HG02588 (cell line): Measurements from ENCODE around the gene CEP192.
"Not testable (repeated sequence)": the region's sequence is repeated elsewhere in the genome, so short reads cannot be mapped to it uniquely, and the experiment has no call there.

Experiments used
- ATAC-seq: cut with Tn5 transposase; IDR thresholded peaks from one replicate; pipeline ENCODE4 v1.9.1; 2021; ENCODE audit warnings: mild to moderate bottlenecking, moderate library complexity; ENCODE audit not compliant: unreplicated experiment

CEP192 gene

DNA sequence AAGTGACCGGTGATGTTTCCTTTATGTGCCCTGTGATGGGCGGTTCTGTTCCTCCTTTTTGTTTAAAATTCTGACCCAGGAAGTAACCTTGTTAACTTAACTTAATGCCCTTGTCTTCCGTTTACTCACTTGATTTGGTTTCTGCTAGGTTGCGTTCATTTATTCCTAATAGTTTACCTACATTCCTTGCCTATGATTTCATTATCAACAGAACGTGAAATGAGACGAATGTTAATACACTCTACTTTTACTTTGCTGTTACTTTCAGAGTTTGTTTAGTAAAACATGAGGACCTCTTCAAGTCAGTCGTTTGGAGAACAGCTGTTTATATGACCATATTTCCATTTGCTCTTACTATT is 638 bp downstream of the CEP192 start:
- no peak for ATAC-seq

GRCh38 chr18:12993439-12993838 is 2.3 kb downstream of the CEP192 start:
- ATAC-seq, result no peak

- no peak for ATAC-seq
These were observed 4.3 kb downstream of the CEP192 start for GRCh38 chr18:12995424-12995823.

DNA sequence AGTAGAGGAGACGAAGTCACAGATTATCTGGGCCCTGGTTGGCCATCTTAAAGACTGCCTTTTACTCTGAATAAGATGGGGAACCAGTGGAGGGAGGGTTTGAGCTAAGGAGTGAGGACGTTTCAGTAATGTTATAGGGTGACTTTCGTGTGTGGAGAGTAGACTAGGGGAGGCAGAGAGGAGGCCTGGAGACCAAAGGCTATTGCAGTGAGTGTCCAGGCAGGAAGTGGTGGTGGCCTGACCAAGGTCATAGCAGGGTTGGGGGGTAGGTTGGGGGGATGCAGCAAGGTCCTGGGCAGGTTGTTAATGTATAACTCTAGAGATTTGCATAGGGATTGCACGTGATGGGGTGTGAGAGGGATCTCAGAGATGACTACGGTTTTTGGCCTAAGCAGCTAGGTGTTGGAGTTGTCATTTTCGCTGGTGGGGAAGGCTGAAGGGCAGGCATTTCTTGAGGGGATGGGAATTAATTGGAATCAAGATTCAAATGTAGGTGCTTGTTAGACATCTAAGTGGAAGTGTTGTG is 4.9 kb downstream of the CEP192 start:
- no peak for ATAC-seq

GRCh38 chr18:12996661-12997292 is 5.6 kb downstream of the CEP192 start:
- no peak for ATAC-seq

DNA sequence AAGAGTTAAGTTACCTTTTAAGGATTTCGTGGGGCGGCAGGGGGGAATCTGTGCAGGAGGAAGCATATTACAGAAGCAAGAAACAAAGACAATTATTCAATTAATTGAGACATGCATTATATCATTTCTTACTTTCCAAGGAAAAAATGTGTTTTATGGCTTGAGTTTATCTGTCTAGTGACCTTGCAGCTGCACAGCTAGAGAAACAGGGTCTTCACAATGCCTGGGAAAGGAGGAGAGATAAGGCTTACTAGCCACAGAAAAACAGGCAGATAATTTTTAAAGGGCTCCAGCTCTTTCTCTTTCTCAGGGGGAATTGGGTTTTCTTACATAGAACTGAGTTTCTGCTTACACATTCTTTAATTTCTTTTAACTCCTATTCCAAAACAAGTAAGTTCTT is 6.2 kb downstream of the CEP192 start:
- not testable (repeated sequence) for ATAC-seq

DNA sequence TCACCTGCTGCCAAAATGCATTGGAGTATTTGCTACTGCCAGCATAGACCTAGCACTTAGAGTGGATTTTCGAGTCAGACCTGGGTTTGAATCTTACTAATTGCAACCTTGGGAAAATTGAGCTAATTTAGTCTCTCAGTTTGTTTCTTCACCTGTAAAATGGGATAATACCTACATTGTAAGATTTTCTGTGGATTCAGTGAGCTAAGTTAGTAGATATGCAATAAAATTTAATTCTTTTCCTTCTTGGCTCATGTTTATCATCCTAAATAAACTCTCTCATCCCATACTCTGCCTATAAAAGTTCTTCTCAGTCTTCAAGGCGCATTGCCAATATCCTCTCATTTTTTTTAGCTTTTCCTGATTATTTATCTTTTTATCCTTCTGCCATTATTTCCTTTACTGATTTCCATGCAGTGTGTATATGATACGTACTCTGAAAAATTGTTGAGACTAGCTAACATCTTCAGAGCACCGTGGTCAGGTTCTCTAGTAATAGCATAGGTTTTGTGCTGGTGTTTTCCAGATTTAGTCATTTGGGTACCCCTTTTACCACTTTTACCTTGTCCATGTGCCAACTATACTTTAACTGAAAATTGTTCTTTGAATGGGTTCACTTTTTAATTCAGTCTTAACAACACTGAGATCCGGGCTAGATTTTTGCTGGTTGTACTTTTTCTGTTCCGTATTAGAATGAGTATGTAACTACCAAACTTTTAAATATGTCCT is 7.3 kb downstream of the CEP192 start:
- peak; percentile 54 for ATAC-seq

DNA sequence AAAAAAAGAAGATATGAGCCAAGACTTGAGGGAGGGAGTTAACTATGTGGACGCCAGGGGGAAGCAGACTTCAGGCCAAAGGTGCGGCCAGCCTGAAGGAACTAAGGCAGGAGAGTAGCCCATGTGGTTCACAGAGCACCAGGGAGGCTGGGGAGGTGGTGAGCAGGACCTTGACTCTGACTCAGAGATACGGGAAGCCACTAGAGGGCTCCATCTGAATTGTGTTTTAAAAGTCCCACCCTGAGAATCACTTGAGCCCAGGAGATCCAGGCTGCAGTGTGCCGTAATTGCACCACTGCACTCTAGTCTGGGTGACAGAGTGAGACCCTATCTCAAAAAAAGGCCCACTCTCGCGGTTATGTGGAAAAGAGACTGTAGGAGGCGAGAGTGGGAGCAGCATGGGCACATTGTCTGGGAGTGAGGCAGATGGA is 12.3 kb downstream of the CEP192 start:
- no peak for ATAC-seq

DNA sequence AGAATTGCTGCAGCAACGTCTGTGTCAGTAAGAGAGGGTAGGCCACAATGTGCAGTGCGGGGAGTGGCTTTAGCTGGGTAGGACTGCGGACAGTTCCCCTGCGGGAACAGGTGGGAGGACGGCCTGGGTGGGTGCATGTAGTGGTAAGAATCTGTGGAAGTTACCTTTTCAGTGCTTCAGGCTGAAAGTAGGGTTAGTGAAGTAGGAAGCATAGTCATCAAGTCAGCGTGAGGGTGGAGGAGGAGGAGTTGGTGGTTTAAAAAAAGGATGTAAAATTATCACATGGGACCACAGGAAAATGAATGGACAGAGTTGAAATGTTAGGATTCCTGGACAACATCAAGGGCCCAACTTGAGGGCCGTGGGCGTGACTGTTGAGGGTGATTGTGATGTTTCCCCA is 13.2 kb downstream of the CEP192 start:
- ATAC-seq, result no peak

GRCh38 chr18:13005289-13005688 is 14.1 kb downstream of the CEP192 start:
- no peak for ATAC-seq

DNA sequence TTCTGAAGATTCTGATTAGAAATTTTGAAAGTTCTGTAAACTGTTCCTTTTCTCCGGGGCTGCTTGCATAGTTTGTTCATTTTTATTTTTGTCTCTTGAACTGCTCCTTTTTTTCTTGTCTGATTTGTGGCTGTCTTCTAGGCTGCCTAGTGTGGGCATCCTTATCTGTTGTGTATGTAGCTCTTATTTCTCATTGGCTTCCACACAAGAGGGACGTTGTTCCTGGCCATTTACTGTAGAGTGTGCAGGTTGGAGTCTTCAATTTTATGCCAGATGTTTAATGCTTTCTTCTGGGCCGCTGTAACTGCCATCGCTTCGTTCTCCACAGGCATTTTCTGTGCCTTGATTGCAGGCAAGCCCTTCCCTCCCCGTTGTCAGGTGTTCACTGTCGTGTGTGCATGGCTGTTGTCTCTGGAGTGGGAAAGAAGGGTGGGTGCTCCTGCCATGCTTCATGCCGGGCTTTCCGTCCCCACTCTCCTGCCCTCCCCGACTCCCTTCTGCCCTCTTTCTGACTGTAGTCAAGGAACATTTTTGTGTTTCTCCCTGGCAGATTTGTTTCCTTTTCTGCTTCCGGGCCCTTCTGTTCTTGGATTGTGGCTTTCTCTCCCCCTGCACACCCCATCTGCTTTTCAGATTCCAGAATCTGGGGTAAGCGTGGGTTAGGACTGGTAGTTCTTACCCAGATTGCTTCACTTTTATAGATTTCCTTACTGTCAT is 15.5 kb downstream of the CEP192 start:
- ATAC-seq, result no peak

DNA sequence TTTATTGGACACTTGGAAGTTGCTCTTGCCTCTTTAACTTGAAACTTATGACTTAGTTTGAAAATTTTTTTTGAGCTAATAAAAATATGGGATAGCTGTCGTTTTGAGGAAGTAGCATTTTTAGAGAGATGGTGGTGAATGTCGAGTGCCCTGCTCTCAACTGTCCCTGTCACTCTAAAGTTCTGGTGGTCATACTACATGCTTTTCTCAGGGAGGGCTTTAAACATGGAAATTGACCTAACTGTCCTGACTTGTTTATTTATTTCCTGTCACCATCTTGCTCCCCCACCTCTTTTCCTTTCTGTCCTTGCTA is 16.0 kb downstream of the CEP192 start:
- no peak for ATAC-seq

GRCh38 chr18:13011719-13012118 is 20.6 kb downstream of the CEP192 start:
- no peak for ATAC-seq

GRCh38 chr18:13014232-13014631 is 23.1 kb downstream of the CEP192 start:
- ATAC-seq, result no peak

- ATAC-seq, result no peak
These were observed 23.7 kb downstream of the CEP192 start for GRCh38 chr18:13014818-13015217.

DNA sequence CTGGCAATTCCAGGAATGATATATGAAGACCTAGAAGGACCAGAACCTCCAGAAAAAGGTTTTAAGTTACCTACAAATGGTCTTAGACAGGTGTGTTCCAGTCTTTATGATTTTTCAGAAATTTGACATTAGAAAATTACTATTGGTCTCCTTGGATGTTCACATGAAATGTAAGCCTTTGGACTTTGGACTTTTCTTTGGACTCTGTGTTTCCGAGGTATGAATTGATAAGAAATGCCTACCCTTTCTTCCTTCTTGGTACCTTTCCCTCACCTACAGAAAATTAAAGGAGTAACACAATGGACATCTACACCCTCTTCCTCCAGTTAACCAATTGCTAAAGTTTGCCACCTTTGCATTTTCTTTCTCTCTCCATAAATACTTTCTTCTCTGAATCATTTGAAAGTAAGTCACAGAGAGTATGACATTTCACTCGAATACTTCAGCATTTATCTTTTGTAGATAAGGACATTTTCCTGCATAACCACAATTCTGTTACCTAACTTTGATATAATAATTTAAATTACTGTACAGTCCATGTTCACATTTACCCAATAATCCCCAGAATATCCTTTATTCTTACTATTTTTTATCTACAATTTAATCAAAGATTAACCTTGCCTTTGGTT is 26.2 kb downstream of the CEP192 start:
- ATAC-seq, result no peak

DNA sequence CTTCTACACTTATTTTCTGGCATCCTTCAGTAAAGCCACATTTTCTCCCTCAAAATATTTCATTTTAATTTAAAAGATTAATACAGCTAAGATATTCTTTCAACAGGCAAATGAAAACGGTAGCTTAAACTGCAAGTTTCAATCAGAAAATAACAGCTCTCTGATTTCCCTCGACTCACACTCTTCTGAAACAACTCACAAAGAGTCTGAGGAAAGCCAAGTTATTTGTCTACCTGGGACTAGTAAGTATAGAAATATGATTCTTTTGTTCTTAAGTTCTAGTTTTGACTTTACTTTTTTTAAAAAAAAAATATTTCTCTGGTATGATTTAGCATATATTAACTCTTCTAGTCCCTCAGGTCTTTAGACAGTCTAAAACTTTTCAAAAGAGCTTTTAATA is 27.2 kb downstream of the CEP192 start:
- no peak for ATAC-seq

GRCh38 chr18:13019301-13019700 is 28.1 kb downstream of the CEP192 start:
- no peak for ATAC-seq

DNA sequence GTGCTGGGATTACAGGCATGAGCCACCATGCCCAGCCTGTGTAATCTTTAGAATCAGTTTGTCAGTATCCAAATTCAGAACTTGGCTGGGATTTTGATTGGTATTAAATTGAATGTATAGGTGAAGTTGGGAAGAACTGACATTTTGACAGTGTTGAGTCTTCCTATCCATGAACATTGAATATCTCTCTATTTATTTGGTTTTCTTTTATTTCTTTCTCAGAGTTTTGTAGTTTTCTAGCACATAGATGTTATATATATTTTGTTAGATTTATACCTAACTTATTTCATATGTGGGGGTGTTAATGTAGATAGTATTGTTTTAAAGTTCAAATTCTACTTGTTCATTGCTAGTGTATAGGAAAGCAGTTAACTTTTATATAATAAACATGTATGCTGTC is 31.5 kb downstream of the CEP192 start:
- no peak for ATAC-seq

DNA sequence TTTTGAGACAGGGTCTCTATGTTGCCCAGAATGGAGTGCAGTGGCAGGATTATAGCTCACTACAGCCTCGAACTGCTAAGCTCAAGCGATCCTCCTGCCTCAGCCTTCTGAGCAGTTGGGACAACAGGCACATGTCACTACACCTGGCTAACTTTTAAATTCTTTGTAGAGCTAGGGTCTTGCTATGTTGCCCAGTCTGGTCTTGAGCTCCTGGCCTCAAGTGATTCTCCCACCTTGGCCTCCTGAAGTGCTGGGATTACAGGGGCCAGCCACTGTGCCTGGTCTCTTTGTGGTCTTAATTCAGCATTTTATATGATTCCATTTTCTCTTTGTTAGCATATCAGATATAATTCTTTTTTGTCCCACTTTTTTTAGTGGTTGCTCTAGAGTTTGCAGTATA is 34.1 kb downstream of the CEP192 start:
- ATAC-seq, result no peak

DNA sequence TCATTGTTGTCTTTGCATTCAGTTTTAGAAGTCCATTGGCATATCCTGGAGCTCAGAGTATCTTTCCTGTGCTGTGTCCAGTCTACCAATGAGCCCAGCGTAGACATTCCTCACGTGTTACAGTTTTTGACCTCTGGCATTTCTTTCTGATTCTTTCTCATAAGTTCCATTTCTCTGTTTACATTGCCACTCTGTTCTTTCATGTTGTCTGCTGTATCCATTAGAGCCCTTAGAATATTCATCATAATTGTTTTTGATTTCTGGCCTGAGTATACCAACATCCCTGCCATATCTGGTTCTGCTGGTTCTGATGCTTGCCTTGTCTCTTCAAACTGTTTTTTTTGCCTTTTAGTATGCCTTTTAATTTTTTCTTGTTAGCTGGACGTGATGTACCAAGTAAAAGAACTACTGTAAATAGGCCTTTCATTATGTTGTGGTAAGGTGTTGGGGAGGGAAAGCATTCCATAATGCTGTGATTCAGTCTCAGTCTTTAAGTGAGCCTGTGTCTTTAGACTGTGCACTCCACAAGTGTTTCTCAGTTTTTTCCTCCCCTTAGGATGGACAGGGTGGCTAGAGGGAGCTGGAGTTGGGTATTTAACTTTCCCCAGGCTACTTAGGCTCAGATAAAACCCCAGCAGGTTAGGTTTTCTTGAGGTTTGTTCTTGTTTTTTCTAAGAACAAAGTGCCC is 35.6 kb downstream of the CEP192 start:
- no peak for ATAC-seq
